Superior temporal gyrus (tissue), 1 donor: Measurements from ENCODE around the gene NBEAL2.
"Not testable (repeated sequence)": the region's sequence is repeated elsewhere in the genome, so short reads cannot be mapped to it uniquely, and the experiment has no call there.

Source experiments
- DNase-seq: peaks from one replicate; pipeline ENCODE4 v3.0.0-alpha.2; 2016; ENCODE audit errors: extremely low spot score

Gene NBEAL2

DNA sequence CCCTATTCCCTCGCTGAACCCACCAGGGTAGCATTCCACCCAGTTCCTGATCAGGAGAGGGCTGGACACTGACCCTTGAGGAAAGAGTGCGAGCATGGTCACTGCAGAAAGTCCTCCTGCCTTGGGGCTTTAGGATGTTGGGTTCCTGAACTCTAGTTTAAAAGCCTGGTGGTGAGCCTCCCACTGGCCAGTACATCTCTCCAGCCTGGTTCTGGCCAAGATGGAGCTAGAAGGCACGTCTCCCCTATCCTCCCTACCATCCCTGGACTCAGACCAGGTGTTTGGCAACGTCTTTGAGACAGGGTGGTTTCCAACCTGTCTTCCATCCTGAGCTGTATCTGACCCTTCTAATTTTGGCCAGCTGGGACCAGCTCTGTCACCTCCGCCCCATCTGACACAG is 31.4 kb downstream of the NBEAL2 start:
- DNase-seq, result no peak

DNA sequence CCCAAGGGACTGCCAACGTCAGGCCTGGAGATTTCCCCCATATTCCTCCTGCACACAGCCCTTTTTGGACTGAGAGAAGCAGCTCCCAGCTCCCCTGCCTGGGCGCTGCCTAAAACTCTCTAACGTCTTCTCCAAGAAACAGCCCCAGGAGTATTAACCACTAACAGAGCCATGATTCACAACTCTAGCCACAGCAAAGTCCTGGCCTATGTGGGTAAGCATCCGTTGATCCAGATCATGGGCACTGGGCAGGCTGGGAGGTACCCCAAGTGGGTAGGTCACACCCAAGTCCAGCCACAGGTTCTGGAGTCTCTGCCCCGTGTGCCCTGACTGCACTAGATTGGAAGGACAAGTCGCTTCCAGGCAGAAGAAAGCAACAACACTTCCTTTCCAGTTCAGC is 31.9 kb downstream of the NBEAL2 start:
- DNase-seq, result no peak

GRCh38 chr3:47012342-47013230 is 33.1 kb downstream of the NBEAL2 start:
- no peak for DNase-seq

- DNase-seq, result no peak
Observed at GRCh38 chr3:47013231-47013630, 33.8 kb downstream of the NBEAL2 start.

GRCh38 chr3:47014036-47014435 is 34.6 kb downstream of the NBEAL2 start:
- DNase-seq, result no peak

- DNase-seq, result no peak
Observed at GRCh38 chr3:47015151-47015550, 35.7 kb downstream of the NBEAL2 start.

DNA sequence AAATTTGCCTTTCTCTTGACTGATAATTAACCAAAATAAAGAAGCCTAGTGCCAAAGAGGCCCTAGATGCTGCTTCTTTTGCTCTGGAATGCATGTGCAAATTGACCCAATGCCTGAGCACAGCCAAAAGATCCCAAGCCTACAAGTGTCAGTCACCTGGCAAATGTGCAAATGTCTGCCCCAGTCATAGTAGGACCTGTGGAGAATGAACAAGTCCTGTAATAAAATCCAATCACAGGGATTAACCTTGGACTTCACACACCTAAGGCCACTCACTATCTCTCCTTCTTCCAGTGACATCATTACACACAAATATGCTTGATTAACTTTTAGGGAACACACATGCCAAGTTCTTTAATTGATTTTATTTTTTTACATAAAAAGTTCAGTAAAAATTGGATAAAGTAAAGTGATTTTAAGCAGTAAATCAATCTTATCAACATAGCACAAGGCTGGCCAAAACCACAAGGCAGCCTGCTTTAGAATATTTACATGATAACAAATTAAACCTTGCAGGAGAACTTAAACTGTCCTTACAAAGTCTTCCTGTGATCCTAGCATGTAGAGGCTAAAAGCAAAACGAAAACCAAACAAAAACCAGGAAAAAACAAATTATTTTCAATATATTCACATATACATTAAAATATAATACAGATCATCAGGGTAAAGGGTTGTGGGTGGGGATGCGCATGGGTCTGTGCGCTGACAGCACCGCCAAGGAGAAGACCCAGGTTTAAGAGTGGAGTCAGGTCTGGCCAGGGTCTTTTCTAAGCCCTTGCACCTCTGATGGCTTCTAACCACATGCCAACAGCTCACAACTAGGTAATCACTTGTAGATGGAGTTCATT is 36.8 kb downstream of the NBEAL2 start:
- DNase-seq, result no peak

- DNase-seq, result no peak
Observed at GRCh38 chr3:47016934-47017435, 37.5 kb downstream of the NBEAL2 start.

GRCh38 chr3:47017504-47018268 is 38.2 kb downstream of the NBEAL2 start:
- no peak for DNase-seq

- no peak for DNase-seq
Observed at GRCh38 chr3:47018269-47018611, 38.8 kb downstream of the NBEAL2 start.

- no peak for DNase-seq
Observed at GRCh38 chr3:47019201-47019600, 39.7 kb downstream of the NBEAL2 start.

GRCh38 chr3:47020311-47020710 is 40.8 kb downstream of the NBEAL2 start:
- no peak for DNase-seq

DNA sequence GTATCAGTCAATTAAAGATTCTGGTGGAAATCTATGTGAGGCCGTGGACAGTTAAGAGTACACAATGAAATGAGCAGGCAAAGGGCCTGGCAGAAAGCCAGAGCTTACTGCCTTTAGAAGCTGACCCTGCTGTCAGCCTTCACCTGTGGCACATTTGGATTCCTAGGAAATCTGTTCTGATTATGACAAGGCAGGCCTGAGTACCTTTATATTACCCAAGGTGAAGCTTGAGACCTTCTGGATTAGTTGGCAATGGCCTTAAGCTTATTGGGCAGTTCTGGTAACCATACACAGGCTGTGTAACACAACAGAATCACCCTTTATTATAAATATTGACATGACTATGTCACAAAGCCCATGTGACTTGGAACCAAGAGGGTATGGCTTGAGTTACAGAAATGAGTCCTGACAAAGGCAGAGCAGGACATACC is 43.2 kb downstream of the NBEAL2 start:
- DNase-seq, result no peak

GRCh38 chr3:47024932-47025331 is 45.5 kb downstream of the NBEAL2 start:
- DNase-seq, result no peak

GRCh38 chr3:47026432-47026831 is 47.0 kb downstream of the NBEAL2 start:
- DNase-seq, result not testable (repeated sequence)

DNA sequence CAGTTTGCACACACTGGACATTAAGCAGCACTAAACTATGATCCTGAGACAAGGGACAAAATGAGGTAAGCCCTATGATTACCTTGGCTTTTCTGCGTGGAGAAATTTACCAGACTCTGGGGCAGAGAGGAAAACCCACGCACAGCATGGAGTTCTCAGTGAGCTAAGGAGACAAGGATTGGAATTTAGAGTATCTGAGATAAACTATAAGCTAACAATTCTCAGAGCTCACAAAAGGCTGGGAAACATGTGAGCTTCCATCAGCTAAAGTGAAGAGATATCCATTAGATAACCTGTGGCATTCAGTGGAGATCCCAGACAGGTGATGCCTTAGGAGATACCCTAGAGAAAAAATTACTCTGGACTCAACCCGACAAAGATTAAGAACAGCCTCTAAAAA is 48.7 kb downstream of the NBEAL2 start:
- no peak for DNase-seq

DNA sequence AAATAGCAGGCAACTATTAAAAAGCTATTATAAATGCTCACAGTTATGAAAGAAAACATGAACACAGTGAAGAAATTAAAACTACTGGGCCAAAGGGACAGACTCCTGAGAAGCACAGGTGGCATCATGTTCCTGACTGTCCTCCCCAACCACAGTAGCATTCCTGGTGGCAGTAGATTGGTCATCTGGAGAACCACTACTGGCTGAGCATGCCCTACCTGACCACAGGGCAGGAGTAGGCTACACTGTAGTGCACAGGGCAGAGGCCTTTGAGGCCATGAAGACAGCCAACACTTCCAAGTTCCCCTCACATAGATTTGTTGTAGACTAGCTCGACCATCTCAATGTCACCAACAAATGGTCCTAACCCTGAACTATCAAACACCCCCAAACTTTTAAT is 49.2 kb downstream of the NBEAL2 start:
- DNase-seq, result no peak

- not testable (repeated sequence) for DNase-seq
Observed at GRCh38 chr3:47031041-47031440, 51.6 kb downstream of the NBEAL2 start.

- DNase-seq, result peak; percentile 58
Observed at GRCh38 chr3:47034868-47035489, 55.5 kb downstream of the NBEAL2 start.

DNA sequence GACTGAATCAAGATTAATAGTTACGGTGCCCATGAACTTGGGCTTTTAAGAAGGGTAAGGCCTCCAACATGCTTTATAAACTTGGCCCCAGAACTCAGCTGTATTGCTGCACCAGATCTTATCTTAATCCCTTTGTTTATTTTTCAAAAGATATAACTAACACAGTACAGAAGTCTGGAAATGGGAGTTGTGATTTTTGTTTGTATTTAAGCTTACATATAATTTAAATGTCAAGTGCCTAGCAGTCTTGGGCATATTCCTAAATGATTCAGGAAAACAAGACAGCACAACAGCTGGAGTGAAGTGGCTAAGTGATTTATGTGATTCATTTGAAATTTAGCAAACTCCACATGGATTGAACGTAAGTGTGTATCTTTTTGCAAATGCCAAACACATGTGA is 56.2 kb downstream of the NBEAL2 start:
- DNase-seq, result no peak

DNA sequence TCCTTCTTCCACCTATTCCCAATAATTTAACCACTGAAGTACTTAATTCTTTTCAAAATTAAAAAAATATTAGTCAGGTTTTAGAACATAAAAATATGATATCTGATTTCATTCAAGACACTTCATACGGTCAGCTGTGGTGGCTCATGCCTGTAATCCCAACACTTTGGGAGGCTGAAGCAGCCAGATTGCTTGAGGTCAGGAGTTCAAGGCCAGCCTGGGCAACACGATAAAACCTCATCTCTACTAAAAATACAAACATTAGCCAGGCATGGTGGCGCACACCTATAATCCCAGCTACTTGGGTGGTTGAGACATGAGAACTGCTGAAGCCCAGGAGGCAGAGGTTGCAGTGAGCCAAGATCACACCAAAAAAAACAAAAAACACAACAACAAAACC is 56.7 kb downstream of the NBEAL2 start:
- DNase-seq, result no peak
